Stimulated activated CD8-positive, alpha-beta memory T cell treated with anti-CD3 and anti-CD28 coated beads, Interleukin-7, amount 100 ng/mL, for 4 hours (primary cell): ENCODE measurements around the gene SLC28A1.
"Not testable (repeated sequence)": the region's sequence is repeated elsewhere in the genome, so short reads cannot be mapped to it uniquely, and the experiment has no call there.

Experiments used
- DNase-seq, 2 donors: peaks; one replicate each; pipeline ENCODE4 v3.0.0-alpha.2; 2020; ENCODE audit warnings: low read depth in 2 of 2

The SLC28A1 gene

DNA sequence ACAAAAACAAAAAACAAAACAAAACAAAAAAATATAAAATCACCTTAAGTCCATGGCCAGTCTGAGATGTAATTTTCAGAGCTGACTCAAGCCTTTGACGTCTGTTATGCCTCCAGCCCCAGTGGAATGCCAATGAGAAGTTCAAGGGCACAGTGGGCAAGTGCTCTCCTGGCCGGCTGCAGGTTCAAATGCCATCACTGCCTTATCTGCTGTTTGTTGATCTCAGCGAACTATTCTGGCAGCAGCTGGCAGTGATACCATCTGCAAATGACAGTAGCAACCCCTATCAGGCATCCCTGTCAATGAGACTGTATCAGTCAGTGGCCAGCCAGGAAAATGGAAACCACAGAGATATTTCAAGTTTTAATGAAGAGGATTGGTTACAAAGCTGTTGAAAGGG is 86.4 kb downstream of the SLC28A1 start:
- no peak for DNase-seq

- no peak for DNase-seq
Measured at GRCh38 chr15:84973492-84974460, 89.3 kb downstream of the SLC28A1 start.

DNA sequence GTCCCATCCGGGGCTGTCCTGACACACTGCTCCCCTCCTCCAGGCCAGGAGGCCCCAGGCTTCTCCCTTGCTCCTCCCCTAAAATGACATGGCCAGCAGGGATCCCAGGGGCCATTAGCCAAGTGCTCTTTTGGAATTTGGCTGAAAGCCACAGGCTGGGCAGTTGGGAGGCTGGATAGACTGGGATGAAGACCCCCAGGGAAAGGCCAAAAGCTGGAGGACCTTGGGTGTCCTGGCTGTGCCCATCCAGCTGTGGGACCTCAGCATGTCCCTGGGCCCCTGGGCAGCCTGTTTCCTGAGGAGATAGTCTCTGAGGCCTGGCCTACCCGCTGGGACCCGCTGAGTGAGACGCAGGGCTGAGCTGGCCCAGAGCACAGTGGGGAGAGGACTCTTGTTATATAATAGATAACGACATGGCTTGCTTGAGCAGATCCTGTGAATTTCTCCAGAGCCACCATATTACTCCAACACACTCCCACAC is 91.4 kb downstream of the SLC28A1 start:
- no peak for DNase-seq

DNA sequence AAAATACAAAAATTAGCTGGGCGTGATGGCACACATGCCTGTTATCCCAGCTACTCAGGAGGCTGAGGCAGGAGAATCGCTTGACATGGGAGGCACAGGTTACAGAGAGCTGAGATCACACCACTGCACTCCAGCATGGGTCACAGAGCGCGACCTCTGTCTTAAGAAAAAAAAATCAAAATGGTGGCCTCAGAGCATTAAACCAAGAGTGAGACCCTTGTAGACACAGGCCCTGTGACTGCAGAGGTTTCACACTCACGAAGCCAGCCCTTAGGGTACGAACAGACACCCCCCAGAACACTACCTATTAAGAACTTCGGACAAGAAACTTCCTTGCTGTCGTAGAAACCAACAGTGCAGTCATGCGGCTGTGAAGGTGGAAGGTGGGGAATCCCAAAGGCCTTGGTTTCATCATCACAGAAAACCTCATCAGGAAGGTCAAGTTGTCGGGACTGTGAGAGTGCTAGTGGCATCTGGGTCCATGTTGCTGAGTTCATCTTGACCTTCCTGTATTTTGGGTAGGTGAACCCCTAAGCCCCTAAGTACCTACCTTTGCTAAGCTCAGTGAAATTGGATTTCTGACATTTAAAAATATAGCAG is 92.4 kb downstream of the SLC28A1 start:
- no peak for DNase-seq

- DNase-seq = no peak
Measured at GRCh38 chr15:84979651-84980050, 95.2 kb downstream of the SLC28A1 start.

GRCh38 chr15:84980196-84981053 is 96.0 kb downstream of the SLC28A1 start:
- peak; percentile 75 to 83 for DNase-seq

- peak; percentile 87 to 96 for DNase-seq
Measured at GRCh38 chr15:84981054-84981710, 96.7 kb downstream of the SLC28A1 start.

GRCh38 chr15:84981711-84982300 is 97.3 kb downstream of the SLC28A1 start, which contains the start of gene PDE8A:
Gene PDE8A, plus strand, starts transcription at chr15:84981856. Its CDS starts 307 bp downstream, at chr15:84982163.
- DNase-seq = peak; percentile 17 to 53

DNA sequence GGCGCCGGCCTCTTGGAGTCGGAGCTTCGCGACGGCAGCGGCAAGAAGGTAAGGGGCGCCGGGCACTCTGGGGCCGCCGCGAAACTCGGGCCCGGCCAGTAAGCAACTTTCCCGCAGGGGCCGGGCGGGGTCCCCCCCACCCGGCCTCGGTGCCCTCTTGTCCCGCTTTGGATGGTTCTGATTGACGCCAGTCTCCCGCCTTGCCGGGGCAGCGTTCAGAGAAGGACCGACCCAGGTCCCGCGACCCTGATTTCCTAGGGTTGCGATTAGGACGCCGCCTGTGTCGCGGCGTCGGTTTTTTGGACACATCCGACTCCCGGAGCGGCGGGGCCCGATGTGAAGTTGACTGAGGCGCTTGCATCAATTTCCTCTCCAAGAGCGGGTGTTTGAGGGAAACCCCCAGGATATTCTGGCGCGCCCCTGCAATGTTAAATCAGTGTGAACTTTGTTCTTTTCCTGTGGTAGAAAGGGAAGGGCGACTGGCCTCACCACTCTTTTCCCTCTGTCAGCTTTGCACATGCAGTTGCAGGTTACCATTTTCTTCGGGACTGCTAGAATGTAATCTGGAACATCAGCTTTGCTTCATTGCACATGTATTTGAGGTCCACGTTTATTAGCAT is 97.9 kb downstream of the SLC28A1 start:
- DNase-seq = peak; percentile 31 to 41

- DNase-seq = no peak
Measured at GRCh38 chr15:84983294-84983693, 98.8 kb downstream of the SLC28A1 start.

- no peak for DNase-seq
Measured at GRCh38 chr15:84983711-84984110, 99.2 kb downstream of the SLC28A1 start.

DNA sequence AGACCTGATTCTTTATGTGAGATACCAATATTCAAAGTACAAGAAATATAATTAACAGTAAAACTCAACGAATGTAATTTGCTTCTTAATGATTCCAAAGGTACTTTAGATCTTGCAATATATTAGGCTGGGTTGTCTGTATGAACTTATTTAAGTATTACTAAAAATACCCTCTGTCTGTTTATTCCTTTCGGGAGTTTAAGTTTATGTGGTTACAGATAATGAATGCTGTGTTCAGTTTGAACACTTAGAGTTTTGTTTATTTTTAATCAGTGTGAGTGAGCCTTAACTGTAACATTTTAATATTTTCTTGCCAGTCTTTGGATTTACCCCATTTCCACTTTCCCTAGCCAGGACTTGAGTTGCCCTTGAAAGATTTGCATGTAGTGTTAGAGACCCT is 100.7 kb downstream of the SLC28A1 start:
- no peak for DNase-seq

DNA sequence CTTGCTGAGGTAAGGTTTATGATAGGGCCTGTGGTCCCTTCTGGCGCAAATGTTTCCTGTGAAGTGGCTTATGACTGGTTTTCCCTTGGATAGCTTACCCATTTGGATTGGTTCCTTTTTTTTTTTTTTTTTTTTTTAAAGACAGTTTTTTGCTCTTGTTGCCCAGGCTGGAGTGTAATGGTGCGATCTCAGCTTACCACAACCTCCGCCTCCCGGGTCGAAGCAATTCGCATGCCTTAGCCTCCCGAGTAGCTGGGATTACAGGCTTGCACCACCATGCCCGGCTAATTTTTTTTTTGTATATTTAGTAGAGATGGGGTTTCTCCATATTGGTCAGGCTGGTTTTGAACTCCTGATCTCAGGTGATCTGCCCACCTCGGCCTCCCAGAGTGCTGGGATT is 102.9 kb downstream of the SLC28A1 start:
- DNase-seq = not testable (repeated sequence)

- no peak for DNase-seq
Measured at GRCh38 chr15:84987949-84988624, 103.6 kb downstream of the SLC28A1 start.

DNA sequence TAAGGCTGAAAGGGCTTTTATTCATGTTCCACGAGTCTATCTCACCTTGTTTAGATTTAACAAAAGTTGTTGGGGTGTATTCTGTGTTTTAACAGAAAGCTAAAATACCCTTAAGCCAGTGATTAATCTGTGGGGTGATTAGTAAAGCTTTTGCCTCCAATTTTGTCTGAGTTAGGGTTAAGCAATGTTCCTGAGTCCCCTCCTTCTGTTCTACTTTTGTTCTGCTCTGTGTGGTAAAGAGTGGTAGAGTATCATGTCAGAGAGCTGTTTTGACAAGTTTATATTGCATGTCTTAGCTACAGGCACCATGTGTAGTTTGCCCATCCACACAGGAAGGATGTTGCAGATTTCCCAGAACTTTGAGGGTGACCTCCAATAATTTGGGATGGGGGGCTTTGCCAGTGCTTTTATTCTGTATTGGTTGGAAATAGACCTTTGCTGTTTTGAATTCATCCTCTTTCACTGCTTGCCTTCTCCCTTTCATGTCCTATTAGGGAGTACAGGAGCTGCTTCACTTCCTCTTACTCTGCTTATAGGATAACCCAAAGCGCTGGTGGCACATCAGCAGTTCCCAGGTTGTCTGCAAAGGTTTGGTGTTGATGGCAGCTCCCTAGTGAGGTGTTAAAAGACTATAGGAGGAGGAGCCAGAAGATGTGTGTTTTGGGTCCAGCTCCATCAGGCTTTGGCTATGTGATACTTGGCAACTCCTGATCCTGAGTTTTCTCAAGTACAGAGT is 104.6 kb downstream of the SLC28A1 start:
- DNase-seq = no peak

GRCh38 chr15:84990507-84990906 is 106.0 kb downstream of the SLC28A1 start:
- no peak for DNase-seq

DNA sequence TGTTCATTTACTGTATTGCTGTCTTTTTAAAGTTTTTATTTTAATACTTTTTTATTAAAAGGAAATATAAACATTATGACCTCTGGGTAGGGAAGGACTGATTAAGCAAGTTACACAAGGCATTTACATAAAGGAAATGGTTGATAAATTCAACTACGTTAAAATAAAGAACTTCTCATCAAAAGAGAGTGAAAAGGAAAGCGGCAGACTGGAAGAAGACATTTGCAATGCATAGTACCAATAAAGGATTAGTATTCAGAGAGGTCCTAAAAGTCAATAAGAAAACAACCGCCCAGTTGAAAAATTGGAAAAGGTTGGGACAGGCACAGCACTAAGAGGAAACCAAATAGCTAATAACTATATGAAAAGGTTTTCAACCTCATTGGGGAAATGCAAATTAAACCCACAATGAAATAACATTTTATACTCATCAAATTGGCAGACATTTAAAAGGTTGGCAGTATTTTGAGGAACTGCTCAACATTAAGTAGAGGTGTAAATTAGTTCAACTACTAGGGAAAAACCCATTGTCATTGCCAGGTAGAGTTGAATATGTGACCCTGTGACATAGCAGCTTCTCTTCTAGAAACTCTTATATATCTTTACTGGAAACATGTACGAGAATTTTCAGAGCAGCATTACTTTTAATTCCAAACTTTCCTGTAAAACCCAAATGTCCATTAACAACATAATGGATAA is 106.7 kb downstream of the SLC28A1 start:
- no peak for DNase-seq

DNA sequence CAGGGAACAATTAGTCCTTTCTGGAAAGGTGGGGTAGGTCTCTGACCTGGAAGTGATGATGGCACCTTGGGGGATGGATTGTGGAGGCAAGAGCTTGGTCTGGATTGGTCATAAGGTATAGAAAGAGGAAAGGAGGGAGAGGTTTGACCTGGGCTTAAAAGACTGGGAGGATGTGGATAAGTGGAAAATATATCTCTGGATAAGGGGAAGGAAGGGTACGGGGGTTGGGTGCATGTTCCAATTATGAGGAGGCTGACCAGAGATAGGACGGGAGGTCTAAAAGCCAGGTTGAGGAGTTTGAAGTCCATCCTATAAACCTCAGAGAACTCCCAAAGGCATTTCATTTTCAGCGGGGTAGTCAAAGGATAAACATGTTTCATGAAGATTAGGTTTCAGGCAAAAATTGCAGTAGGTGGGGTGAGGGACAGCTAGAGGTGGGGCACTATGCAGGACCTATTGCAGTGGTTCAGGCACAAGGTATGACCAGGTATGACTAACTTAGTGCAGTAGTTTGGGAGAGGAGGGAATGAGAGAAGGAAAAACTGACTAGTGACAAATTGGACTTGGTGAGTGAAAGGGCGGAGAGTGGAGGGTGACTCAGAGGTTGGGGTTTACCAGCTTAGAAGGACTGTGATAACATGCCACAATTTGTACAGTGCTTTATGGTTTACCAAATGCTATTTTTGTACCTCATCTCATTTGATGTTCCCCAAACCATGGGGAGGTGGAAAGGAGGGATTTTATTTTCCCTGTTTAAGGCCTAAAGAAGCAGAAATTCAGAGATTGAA is 107.9 kb downstream of the SLC28A1 start:
- peak; percentile 19 to 43 for DNase-seq
